Panc1 (cell line): ENCODE measurements around the gene TBC1D24. TPM values are rescaled to one million over a fixed set of nuclear protein-coding genes. Genes with fewer than 3 reads are reported as not detected.
"Not testable (repeated sequence)": the region's sequence is repeated elsewhere in the genome, so short reads cannot be mapped to it uniquely, and the experiment has no call there.

Experiments
- ATAC-seq: fragments of 200-7000 bp; cut with Tn5 transposase; 2 replicates; pipeline ENCODE4 v1.9.1; 2020; ENCODE audit warnings: mild to moderate bottlenecking, moderate library complexity
- BruUV-seq: library from RNA; stranded (reverse); fragments of 400-500 nt; replicated peaks from 2 replicates; lab custom pipeline; 2021; lab: Mats Ljungman, UMichigan
- CTCF ChIA-PET: fragments of 300-600 bp; sonication (Branson Sonifier 250); formaldehyde crosslinking; loops from one replicate; lab custom pipeline; 2022; ENCODE audit warnings: antibody characterized with exemption; lab: Charles Lee
- POLR2A ChIA-PET: fragments of 300-600 bp; sonication (Branson Sonifier 250); formaldehyde crosslinking; loops from one replicate; lab custom pipeline; 2022; ENCODE audit warnings: antibody characterized with exemption; lab: Charles Lee
- DNase-seq: peaks from one replicate; pipeline ENCODE4 v3.0.0-alpha.2; 2010; ENCODE audit warnings: low read depth, low spot score
- H3K27ac ChIP-seq: 2 replicates; pipeline ENCODE4 v1.5.1; 2011; ENCODE audit warnings: mild to moderate bottlenecking, low read length, inconsistent platforms
- H3K27me3 ChIP-seq: fragments of 200-500 bp; sonication (Bioruptor generic); 2 replicates; pipeline ENCODE4 v1.6.0; 2014; ENCODE audit warnings: low read length, inconsistent platforms; ENCODE audit not compliant: control insufficient read depth, insufficient read depth
- H3K36me3 ChIP-seq: fragments of 200-500 bp; sonication (Bioruptor generic); 2 replicates; pipeline ENCODE4 v1.5.1; 2014; ENCODE audit warnings: inconsistent platforms, mild to moderate bottlenecking, low read length, moderate library complexity; ENCODE audit not compliant: control insufficient read depth, insufficient read depth
- H3K4me1 ChIP-seq: 2 replicates; pipeline ENCODE4 v1.5.1; 2011; ENCODE audit warnings: inconsistent platforms, mild to moderate bottlenecking, low read length, moderate library complexity; ENCODE audit not compliant: control insufficient read depth, insufficient read depth
- H3K4me3 ChIP-seq, 2 experiments: 2 replicates each; pipeline ENCODE4 v1.5.1; 2011 to 2012; ENCODE audit warnings: low read depth in 2 of 2, low read length in 2 of 2, mild to moderate bottlenecking in 2 of 2, inconsistent platforms in 1 of 2, moderate library complexity in 1 of 2
- H3K9me3 ChIP-seq: fragments of 200-500 bp; sonication (Bioruptor generic); 2 replicates; pipeline ENCODE4 v1.5.1; 2014; ENCODE audit warnings: low read depth, mild to moderate bottlenecking, inconsistent platforms, low read length, moderate library complexity; ENCODE audit not compliant: control insufficient read depth, insufficient read depth
- POLR2AphosphoS5 ChIP-seq: IDR thresholded peaks from 2 replicates; pipeline ENCODE4 v1.6.1; 2012; ENCODE audit warnings: mild to moderate bottlenecking, low read depth, low read length, moderate library complexity
- SIN3A ChIP-seq: IDR thresholded peaks from 2 replicates; pipeline ENCODE4 v1.6.1; 2012; ENCODE audit warnings: low read depth, mild to moderate bottlenecking, low read length, moderate library complexity, borderline replicate concordance; ENCODE audit not compliant: insufficient read depth
- TCF7L2 ChIP-seq: IDR thresholded peaks from 2 replicates; pipeline ENCODE4 v1.6.1; 2011; ENCODE audit warnings: mild to moderate bottlenecking, low read depth, low read length, inconsistent platforms
- in situ Hi-C: cut with HindIII; loops from 2 replicates; pipeline ENCODE4 v1.10.0; 2016; ENCODE audit warnings: low sequenced_read_pairs, low pct_unique_long_range_greater_than_20kb
- intact Hi-C: fragments of 100-400 bp; cut with micrococcal nuclease; formaldehyde crosslinking; loops from one replicate; pipeline ENCODE4 v1.10.0; 2022; ENCODE audit not compliant: unreplicated experiment
- total RNA-seq: library from RNA; stranded (reverse); gene quantifications from one replicate; pipeline ENCODE4 v1.2.1, GENCODE V29; 2021; ENCODE audit not compliant: unreplicated experiment
- TF ChIP-seq, protein P1 (sequence below): fragments of 450-650 bp; IDR thresholded peaks from 2 replicates; pipeline ENCODE4 v1.5.1; 2017; ENCODE audit warnings: mild to moderate bottlenecking
- TF ChIP-seq, protein P2 (sequence below), 2 experiments: IDR thresholded peaks; 2 replicates each; pipeline ENCODE4 v1.6.1; 2011 to 2012; ENCODE audit warnings: low read depth in 2 of 2, control low read depth in 1 of 2, low read length in 1 of 2, mild to moderate bottlenecking in 1 of 2, moderate library complexity in 1 of 2; ENCODE audit not compliant: insufficient read depth in 1 of 2

The TBC1D24 gene
- total RNA-seq, 1 experiment from 2014 or later, result 26.7 TPM

DNA sequence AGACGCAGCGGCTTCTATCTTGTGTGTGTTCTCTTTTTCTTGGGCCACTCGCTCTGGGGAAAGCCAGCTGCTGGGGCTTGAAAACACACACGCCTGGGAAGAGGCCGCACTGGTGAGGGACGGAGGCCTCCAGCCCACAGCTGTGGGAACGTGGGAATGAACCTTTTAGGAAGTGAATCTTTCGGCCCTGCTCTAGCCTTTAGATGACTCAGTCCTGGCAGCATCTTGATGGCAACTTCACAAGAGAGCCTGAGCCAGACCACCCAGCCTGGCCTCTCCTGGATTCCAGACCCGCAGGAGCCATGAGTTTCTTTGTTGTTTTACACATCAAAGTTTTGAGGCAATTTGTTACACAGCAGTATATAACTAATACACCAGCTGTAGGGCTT lies 60.7 kb downstream of the TBC1D24 start:
- peaks cover 17% of the 10 kb centered on the region for H3K4me1 ChIP-seq
- no peaks in the 10 kb centered on the region for H3K36me3 ChIP-seq
- TF ChIP-seq SIN3A, result no peak
- no peak overlapping the region for H3K27ac ChIP-seq
- no peaks in the 10 kb centered on the region for H3K9me3 ChIP-seq
- in situ Hi-C loops (no loop called here), intact Hi-C loops (no loop called here)
- no peaks in the 10 kb centered on the region for H3K27me3 ChIP-seq
- CTCF ChIA-PET, result interaction anchor here (0.7 kb wide), 1 partner anchor 427 kb away, joined by 3 read pairs; no protein-coding TSS in a partner anchor
- POLR2A ChIA-PET, result no interaction called here
- ATAC-seq (no peak), DNase-seq (no peak)
- no peak overlapping the region for H3K4me3 ChIP-seq
- no TSS peak for BruUV-seq

DNA sequence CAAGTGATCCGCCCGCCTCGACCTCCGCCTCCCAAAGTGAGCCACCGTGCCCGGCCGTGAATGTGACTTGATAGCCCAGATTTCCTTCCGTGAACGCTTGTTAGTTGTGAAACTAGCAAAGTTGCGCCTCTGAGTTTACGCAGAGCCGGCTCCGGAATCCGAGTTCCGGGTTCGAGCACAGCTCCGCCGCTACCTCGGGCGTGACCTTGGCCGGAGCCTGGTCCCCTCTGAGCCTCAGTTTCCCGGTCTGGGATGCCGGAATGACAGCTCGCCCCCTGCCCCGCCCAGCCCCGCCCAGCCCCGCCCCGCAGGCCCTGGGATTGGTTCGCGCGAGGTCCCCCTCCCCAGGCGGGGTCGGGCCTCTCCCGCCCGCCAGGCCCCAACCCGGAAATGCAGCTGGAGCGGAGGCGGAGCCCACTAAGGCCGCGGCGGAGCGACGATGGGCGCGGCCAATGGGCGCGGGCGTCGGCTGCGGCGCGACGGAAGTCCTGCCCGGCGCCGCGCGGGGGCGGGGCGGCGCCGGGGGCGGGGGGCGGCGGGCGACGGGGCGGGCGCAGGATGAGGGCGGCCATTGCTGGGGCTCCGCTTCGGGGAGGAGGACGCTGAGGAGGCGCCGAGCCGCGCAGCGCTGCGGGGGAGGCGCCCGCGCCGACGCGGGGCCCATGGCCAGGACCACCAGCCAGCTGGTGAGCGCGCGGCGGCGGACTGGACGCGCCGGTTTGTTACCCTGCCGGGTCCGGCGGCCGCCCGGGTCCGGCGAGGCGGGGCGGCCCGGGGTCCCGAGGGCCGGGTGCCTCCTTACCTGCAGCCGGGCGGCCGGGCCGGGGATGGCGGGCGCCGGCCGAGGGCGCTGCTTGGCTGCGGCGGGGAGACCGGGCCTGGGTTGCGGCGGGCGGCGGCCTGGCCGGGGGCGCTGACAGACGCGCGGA lies 62.8 kb downstream of the TBC1D24 start, which contains the start of gene PDPK1:
Gene PDPK1 (plus strand): TSS at position 571 of the 929 bp plus-strand sequence. CDS start 92 bp downstream, at position 663.
- 0 out of 2 replicates have a peak, but pooled peaks have one; percentile 34 for TF ChIP-seq SIN3A
- TF ChIP-seq, protein P1, sequence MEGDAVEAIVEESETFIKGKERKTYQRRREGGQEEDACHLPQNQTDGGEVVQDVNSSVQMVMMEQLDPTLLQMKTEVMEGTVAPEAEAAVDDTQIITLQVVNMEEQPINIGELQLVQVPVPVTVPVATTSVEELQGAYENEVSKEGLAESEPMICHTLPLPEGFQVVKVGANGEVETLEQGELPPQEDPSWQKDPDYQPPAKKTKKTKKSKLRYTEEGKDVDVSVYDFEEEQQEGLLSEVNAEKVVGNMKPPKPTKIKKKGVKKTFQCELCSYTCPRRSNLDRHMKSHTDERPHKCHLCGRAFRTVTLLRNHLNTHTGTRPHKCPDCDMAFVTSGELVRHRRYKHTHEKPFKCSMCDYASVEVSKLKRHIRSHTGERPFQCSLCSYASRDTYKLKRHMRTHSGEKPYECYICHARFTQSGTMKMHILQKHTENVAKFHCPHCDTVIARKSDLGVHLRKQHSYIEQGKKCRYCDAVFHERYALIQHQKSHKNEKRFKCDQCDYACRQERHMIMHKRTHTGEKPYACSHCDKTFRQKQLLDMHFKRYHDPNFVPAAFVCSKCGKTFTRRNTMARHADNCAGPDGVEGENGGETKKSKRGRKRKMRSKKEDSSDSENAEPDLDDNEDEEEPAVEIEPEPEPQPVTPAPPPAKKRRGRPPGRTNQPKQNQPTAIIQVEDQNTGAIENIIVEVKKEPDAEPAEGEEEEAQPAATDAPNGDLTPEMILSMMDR, result no peak
- TF ChIP-seq TCF7L2, result no peak
- no peak for TF ChIP-seq POLR2AphosphoS5
- TF ChIP-seq, protein P2, sequence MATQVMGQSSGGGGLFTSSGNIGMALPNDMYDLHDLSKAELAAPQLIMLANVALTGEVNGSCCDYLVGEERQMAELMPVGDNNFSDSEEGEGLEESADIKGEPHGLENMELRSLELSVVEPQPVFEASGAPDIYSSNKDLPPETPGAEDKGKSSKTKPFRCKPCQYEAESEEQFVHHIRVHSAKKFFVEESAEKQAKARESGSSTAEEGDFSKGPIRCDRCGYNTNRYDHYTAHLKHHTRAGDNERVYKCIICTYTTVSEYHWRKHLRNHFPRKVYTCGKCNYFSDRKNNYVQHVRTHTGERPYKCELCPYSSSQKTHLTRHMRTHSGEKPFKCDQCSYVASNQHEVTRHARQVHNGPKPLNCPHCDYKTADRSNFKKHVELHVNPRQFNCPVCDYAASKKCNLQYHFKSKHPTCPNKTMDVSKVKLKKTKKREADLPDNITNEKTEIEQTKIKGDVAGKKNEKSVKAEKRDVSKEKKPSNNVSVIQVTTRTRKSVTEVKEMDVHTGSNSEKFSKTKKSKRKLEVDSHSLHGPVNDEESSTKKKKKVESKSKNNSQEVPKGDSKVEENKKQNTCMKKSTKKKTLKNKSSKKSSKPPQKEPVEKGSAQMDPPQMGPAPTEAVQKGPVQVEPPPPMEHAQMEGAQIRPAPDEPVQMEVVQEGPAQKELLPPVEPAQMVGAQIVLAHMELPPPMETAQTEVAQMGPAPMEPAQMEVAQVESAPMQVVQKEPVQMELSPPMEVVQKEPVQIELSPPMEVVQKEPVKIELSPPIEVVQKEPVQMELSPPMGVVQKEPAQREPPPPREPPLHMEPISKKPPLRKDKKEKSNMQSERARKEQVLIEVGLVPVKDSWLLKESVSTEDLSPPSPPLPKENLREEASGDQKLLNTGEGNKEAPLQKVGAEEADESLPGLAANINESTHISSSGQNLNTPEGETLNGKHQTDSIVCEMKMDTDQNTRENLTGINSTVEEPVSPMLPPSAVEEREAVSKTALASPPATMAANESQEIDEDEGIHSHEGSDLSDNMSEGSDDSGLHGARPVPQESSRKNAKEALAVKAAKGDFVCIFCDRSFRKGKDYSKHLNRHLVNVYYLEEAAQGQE (IDR thresholded peaks at IDR 0.05; ENCODE audit: insufficient read depth in 1 of 2, low read depth in 2 of 2, low read length in 1 of 2), result no peak
- CTCF ChIA-PET, result no interaction called here
- H3K9me3 ChIP-seq, result no peaks in the 10 kb centered on the region
- peak; percentile 59 for DNase-seq
- peak within 1 kb of the TSS; percentile 52 to 75 for H3K4me3 ChIP-seq
- peaks cover 7% of the 10 kb centered on the region; the same call in 1 of the 2 replicates for H3K4me1 ChIP-seq
- no peaks in the 10 kb centered on the region for H3K27me3 ChIP-seq
- H3K36me3 ChIP-seq, result no peaks in the 10 kb centered on the region
- peak; percentile 95 for ATAC-seq
- intact Hi-C loops, result no loop called here
- in situ Hi-C loops, result no loop called here
- POLR2A ChIA-PET, result no interaction called here
- peak within 1 kb of the TSS; percentile 55 for H3K27ac ChIP-seq
- no TSS peak for BruUV-seq

DNA sequence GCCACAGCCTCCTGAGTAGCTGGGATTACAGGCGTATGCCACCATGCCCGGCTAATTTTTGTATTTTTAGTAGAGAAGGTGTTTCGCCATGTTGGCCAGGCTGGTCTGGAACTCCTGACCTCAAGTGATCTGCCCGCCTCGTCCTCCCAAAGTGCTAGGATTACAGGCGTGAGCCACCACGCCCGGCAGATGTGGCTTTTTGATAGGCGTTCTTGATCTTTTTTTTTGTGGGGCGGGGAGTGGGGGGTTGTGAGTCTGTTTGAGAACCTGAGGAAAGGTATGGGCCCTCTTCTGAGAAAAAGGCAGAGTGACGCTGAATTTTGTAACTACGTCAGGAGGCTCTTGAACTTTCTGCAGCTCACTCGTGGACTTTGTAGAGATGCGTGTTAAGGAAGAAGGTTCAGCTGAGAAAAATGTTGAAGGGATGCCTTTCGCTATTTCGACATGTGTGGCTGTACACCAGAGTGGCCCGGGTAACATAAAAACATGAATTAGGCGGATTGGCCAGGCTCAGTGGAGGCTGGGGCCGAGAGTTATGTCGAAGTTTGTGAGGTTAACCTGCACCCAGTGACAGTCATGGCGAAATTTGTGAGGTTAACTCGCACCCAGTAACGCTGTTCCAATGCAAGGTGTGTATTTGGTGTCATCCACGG lies 64.4 kb downstream of the TBC1D24 start:
- DNase-seq, intact Hi-C loops, H3K9me3 ChIP-seq, in situ Hi-C loops, CTCF ChIA-PET, H3K27ac ChIP-seq, POLR2A ChIA-PET, H3K4me1 ChIP-seq, H3K27me3 ChIP-seq, ATAC-seq, H3K36me3 ChIP-seq: not testable (repeated sequence)
- H3K4me3 ChIP-seq, result peak overlapping the region in 1 of 2 experiments; percentile 61; a peak in 2 of 4 replicates
- BruUV-seq, result TSS peak; percentile 69

DNA sequence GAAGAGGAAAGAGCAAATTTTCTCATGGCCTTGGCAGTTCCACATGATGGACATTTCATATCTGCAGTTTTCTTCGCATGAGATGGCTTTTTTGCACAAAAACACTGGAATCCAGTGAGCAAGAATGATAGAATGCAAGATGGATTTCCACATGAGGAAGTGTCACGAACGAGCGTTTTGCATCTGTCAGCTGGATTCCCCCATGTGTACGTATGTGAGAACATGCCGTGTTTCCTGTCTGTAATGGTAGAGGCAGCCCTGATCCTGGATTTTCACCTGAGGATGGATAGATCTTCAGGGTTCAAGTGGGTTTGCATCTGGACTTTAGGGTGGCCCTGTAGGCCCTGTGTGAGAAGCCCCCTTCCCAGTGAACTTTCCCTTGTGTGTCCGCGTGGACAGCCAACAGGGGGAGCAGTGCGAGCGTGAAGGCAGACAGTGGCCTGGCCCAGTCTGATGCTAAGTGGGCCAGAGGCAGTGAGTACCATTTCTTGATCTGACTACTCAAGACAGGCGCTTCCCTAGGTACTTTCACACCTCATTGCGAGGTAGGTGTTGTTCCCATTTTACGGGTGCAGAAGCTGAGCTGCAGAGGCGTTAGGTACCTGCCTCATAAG lies 65.0 kb downstream of the TBC1D24 start:
- H3K27ac ChIP-seq, POLR2A ChIA-PET, H3K4me3 ChIP-seq, H3K4me1 ChIP-seq, CTCF ChIA-PET, H3K9me3 ChIP-seq, BruUV-seq, in situ Hi-C loops, H3K36me3 ChIP-seq, H3K27me3 ChIP-seq, intact Hi-C loops, DNase-seq, ATAC-seq: not testable (repeated sequence)
